Activated naive CD4-positive, alpha-beta T cell treated with anti-CD3 and anti-CD28 coated beads, Interleukin-2, amount 10 ng/mL, durations not matched to agents 7 days and 5 days (primary cell): Measurements from ENCODE around the gene HOXA5.

Experiments used
- CTCF ChIA-PET: fragments of 350-600 bp; sonication (Branson Sonifier 250); formaldehyde crosslinking; loops from one replicate; lab custom pipeline; 2021; ENCODE audit warnings: antibody characterized with exemption; lab: Charles Lee
- DNase-seq: peaks from one replicate; pipeline ENCODE4 v3.0.0-alpha.2; 2020
- H3K27ac Mint-ChIP-seq: one replicate; pipeline ENCODE4 v1.8.0; 2021; ENCODE audit warnings: mild to moderate bottlenecking, moderate library complexity, mixed read lengths
- H3K27me3 Mint-ChIP-seq: one replicate; pipeline ENCODE4 v1.8.0; 2021; ENCODE audit warnings: mild to moderate bottlenecking, mixed read lengths
- H3K36me3 Mint-ChIP-seq: one replicate; pipeline ENCODE4 v1.8.0; 2021; ENCODE audit warnings: mixed read lengths
- H3K4me1 Mint-ChIP-seq: one replicate; pipeline ENCODE4 v1.8.0; 2021; ENCODE audit warnings: mixed read lengths
- H3K4me3 Mint-ChIP-seq: one replicate; pipeline ENCODE4 v1.8.0; 2021; ENCODE audit warnings: mild to moderate bottlenecking, moderate library complexity, mixed read lengths
- H3K9me3 Mint-ChIP-seq: one replicate; pipeline ENCODE4 v1.8.0; 2021; ENCODE audit warnings: mixed read lengths

The HOXA5 gene

DNA sequence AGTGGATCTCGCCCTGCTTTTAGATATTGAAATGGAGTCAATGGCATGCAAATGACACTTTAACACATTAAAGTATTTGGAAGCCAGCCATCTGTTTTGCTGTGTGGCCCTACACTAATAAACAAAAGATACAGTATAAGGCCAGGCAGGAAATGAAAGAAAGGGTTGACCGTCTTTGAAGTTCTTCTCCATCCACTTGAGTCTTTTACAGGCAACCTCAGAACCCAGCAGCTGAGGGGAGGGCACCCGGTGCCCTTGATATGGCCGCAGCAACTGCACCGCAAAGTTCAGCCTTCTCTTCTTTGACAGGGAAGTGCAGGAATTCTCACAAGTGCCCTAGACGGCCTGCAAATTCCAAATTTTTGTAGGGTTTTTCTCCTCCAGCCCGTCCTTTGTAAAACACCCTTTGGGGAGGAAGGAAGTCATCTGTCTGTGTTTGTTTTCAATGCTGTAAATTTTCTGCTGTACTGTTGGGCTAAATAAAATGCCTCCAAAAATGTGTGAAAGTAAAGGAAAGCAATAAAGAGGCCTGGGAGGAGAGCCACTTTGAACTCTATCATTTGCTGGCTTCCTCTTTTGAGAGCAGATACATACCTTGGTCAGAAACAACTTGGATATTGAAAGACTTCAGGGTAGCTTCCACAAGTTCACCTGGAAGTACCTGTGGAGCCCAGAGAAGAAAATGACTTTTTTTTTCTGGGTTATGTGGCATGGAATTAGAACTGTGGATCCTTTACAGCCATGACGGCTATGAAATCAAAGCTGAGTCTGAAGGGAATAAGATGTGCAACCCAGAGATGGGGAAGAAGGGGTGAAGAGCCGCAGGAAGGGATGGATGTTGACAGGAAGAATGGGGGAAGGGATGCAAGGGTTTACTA lies 51.3 kb downstream of the HOXA5 start:
- no peak for DNase-seq
- CTCF ChIA-PET = interaction anchor here (0.9 kb wide), 1 partner anchor 58 kb away, joined by 3 read pairs; no protein-coding TSS in a partner anchor
- Mint-ChIP-seq H3K27ac (no peak overlapping the region), H3K4me1 (peaks cover 17% of the 10 kb centered on the region), H3K36me3 (no peaks in the 10 kb centered on the region), H3K9me3 (no peaks in the 10 kb centered on the region), H3K27me3 (peaks cover 94% of the 10 kb centered on the region), H3K4me3 (no peak overlapping the region)

DNA sequence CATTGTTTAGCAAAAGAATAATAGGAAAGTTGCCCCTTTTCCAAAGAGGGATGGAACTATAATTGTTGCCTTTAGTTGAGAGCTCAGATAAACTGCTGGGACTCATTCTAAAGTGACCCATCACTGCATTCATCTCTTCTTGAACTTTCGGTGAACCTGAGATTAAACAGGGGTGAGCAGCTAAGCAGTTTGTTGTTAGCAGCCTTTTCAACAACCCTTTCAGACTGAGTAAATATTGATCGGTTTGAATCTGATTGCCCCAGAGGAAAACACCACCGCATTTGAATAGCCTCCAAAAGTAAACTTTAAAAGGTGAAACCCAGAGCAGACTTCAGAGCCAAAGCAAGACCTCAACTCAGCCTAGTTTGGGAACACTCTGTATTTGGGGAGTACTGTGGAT lies 52.4 kb downstream of the HOXA5 start:
- no peaks in the 10 kb centered on the region for H3K9me3 Mint-ChIP-seq
- peaks cover 90% of the 10 kb centered on the region for H3K27me3 Mint-ChIP-seq
- H3K4me1 Mint-ChIP-seq = peaks cover 15% of the 10 kb centered on the region
- DNase-seq = no peak
- no peak overlapping the region for H3K27ac Mint-ChIP-seq
- no peak overlapping the region for H3K4me3 Mint-ChIP-seq
- H3K36me3 Mint-ChIP-seq = no peaks in the 10 kb centered on the region
- CTCF ChIA-PET = no interaction called here
